Coronary artery (tissue), 2 donors: ENCODE measurements around the gene MAP3K12.

Experiments used
- DNase-seq: peaks from one replicate; pipeline ENCODE4 v3.0.0-alpha.2; 2017; ENCODE audit warnings: low spot score
- H3K27ac ChIP-seq, 2 donors: fragments of 200-600 bp; sonication (generic); one replicate each; pipeline ENCODE4 v1.5.1; 2016 to 2019
- H3K4me3 ChIP-seq: fragments of 200-600 bp; sonication (generic); 2 replicates; pipeline ENCODE4 v1.5.1; 2016; ENCODE audit warnings: mild to moderate bottlenecking, moderate library complexity
- TF ChIP-seq, protein P1 (sequence below): fragments of 200-600 bp; sonication (generic); IDR thresholded peaks from one replicate; pipeline ENCODE4 v1.5.1; 2019; ENCODE audit warnings: antibody characterized with exemption

MAP3K12 gene

DNA sequence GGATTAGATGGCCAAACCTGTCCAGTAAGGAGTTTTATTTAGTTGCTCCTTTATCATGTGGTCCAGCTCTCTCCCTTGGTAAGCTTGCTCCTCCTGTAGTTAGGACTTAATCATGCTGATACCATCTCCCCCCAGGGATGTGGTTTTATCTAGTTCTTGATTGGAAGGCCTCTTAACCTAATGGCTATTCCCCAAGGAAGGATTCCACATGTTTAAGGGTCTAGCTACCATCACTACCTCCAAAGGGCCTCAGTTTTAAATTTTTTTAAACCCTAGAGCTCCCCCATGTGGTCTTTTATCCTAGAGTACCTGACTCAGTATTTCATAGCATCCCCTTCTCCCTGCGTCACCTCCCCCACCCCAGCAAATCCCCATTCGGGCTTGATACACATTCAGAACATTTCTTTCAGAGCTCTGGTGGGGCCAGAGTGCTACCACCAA, 22.5 kb downstream of the MAP3K12 start:
- DNase-seq = no peak
- TF ChIP-seq, protein P1, sequence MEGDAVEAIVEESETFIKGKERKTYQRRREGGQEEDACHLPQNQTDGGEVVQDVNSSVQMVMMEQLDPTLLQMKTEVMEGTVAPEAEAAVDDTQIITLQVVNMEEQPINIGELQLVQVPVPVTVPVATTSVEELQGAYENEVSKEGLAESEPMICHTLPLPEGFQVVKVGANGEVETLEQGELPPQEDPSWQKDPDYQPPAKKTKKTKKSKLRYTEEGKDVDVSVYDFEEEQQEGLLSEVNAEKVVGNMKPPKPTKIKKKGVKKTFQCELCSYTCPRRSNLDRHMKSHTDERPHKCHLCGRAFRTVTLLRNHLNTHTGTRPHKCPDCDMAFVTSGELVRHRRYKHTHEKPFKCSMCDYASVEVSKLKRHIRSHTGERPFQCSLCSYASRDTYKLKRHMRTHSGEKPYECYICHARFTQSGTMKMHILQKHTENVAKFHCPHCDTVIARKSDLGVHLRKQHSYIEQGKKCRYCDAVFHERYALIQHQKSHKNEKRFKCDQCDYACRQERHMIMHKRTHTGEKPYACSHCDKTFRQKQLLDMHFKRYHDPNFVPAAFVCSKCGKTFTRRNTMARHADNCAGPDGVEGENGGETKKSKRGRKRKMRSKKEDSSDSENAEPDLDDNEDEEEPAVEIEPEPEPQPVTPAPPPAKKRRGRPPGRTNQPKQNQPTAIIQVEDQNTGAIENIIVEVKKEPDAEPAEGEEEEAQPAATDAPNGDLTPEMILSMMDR = no peak
- peak overlapping the region; percentile 23 to 24 for H3K27ac ChIP-seq
- no peak overlapping the region for H3K4me3 ChIP-seq

DNA sequence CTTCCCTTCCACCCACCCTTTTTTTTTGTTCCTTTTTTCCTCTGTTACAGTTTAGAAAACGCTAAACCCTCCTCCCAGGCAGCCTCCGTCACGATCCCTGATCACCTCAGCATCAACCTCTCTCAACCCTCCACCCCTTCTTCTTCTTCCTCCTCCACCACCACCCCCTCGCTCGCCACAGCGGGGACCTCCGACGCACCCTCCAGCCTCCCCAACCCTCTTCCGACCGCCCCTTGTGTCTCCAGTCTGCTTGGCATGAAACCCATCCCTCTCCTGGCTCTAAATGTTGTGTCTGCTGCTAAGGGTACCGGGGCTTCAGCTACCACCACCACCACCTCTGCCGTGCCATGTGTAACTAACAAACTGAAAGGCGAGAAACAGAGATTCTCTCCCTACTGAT, 24.4 kb downstream of the MAP3K12 start:
- TF ChIP-seq, protein P1 = no peak
- Histone ChIP-seq H3K4me3 (no peak overlapping the region), H3K27ac (peak overlapping the region in 1 of 2 donors; percentile 35)
- DNase-seq = no peak

DNA sequence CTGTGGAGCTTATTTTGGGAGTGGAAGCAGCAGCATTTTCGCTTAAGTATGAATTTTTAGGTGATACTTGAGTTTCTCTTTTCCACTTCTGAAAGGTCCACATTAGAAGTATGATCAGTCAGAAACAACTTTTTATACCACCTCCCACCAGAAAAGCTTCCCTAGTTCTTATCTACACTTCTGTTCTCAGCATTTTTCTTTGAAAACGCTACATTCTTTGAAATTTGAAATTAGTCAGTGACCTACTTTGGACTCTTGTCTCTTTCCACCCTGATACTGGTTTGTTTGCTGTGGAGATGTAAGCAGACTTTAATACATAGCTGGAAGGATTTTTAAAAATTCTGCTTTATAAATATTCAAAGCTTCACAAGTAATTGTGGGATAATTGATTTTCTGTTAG, 25.2 kb downstream of the MAP3K12 start:
- TF ChIP-seq, protein P1 = no peak
- no peak for DNase-seq
- no peak overlapping the region for H3K4me3 ChIP-seq
- no peak overlapping the region for H3K27ac ChIP-seq

DNA sequence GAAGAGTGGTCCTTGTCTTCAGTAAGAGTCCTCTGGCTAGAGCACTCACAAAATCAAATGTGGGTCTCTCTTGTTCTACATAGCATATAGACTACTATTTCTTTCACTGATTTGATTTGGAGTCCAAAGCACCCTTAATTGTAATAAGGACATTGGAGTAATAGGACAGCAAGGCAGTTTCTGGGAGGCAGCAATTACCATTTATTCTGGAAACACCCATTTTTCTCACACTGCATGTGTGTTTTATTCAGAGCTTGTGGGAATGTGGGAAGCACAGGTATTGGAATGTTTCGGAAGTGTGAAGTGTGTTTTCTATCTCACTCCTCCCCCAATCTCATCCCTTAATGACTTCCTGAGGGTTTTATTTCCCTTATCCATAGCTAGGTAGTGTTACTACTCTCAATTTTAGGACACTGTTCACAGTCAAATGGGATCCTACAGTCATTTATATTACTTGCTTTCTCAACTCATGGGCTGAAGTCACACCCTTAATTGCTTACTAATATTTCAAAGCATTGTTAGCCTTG, 27.1 kb downstream of the MAP3K12 start:
- DNase-seq = no peak

DNA sequence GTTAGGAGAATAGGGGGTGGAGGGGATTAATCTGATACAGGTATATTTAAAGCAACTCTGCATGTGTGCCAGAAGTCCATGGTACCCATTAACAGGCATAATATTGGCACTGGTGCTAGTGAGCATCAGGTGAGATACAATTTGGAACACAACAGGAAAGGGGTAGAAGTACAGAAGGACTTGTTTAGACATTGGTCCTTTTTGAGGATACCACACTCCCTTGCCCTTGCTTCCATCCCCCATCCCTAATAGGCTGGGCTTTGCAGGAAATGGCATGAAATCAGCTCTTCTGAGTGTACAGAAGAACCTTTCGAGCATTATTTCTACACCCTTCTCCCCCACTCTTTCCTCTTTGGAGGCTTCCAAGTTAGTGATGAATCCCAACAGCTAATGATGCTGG, 31.0 kb downstream of the MAP3K12 start:
- H3K4me3 ChIP-seq = no peak overlapping the region
- TF ChIP-seq, protein P1 = no peak
- H3K27ac ChIP-seq = no peak overlapping the region
- DNase-seq = no peak

More for the DNA sequence above, 27.1 kb downstream of the MAP3K12 start:
- peak overlapping the region in 1 of 2 donors; percentile 2 for H3K27ac ChIP-seq
- H3K4me3 ChIP-seq = no peak overlapping the region
- TF ChIP-seq, protein P1 = no peak

DNA sequence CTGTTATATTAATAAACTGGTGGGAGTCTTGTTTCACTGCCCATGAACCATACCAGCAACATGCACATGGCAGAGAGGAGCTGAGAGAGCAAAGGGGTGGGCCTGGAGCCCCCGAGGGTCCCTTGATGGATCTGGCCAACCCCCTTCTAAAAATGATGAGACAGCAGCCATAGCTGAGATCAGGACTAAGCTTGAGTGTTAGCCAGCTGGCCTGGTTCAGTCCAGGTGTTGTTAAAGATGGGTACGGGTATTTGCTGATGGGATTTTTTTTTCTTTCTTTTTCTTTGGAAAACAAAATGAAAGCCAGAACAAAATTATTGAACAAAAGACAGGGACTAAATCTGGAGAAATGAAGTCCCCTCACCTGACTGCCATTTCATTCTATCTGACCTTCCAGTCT, 31.4 kb downstream of the MAP3K12 start:
- TF ChIP-seq, protein P1 = no peak
- Histone ChIP-seq H3K27ac (no peak overlapping the region), H3K4me3 (no peak overlapping the region)
- no peak for DNase-seq

DNA sequence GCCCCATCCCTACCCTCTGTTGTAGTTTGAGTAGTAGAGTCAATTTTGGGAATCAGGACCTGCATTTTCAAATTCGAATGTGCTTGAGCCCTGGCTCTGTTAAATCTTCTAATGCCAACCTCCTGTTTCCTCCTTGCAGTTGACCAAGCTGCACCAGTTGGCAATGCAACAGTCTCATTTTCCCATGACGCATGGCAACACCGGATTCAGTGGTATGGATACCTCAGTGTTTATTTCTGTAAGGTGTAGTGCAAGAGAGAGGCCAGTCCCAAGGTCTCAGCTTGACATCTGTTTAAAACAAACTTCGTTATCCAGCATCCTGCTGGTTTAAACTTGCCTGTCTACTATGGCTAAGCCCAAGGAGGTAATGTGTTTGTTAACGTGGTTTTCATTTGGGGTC, 32.2 kb downstream of the MAP3K12 start:
- TF ChIP-seq, protein P1 = no peak
- DNase-seq = no peak
- no peak overlapping the region for H3K4me3 ChIP-seq
- H3K27ac ChIP-seq = no peak overlapping the region
